ENCODE data around the gene SHB. TPM values are rescaled to one million over a fixed set of nuclear protein-coding genes. Genes with fewer than 3 reads are reported as not detected.

Gene SHB
- total RNA-seq, 1 donor from 2014 or later = 1.1 TPM

- Histone ChIP-seq H2AFZ (replicated peaks) (no peak overlapping the region), H4K20me1 (ENCODE audit: low read depth) (no peaks in the 10 kb centered on the region), H3K4me2 (no peak overlapping the region), H3K9me3 (ENCODE audit: low read depth) (no peaks in the 10 kb centered on the region), H3F3A (ENCODE audit: low read depth) (peaks cover 5% of the 10 kb centered on the region), H3K27me3 (no peaks in the 10 kb centered on the region), H3K4me3 (no peak overlapping the region), H3K27ac (no peak overlapping the region), H3K4me1 (peaks cover 43% of the 10 kb centered on the region), H3K36me3 (no peaks in the 10 kb centered on the region), H3K9ac (no peak overlapping the region), H3K79me2 (ENCODE audit: low read depth) (no peaks in the 10 kb centered on the region)
- Mint-ChIP-seq H3K36me3 (peaks cover 3% of the 10 kb centered on the region), H3K27me3 (ENCODE audit: insufficient read depth, low read depth) (peaks cover 5% of the 10 kb centered on the region), H3K9me3 (no peaks in the 10 kb centered on the region), H3K4me1 (peaks cover 45% of the 10 kb centered on the region), H3K4me3 (no peak overlapping the region), H3K27ac (no peak overlapping the region)
- TF ChIP-seq EZH2 (IDR thresholded peaks at IDR 0.05) (no peak), EZH2phosphoT487 (IDR thresholded peaks at IDR 0.05) (no peak)
- TF ChIP-seq, protein P1, sequence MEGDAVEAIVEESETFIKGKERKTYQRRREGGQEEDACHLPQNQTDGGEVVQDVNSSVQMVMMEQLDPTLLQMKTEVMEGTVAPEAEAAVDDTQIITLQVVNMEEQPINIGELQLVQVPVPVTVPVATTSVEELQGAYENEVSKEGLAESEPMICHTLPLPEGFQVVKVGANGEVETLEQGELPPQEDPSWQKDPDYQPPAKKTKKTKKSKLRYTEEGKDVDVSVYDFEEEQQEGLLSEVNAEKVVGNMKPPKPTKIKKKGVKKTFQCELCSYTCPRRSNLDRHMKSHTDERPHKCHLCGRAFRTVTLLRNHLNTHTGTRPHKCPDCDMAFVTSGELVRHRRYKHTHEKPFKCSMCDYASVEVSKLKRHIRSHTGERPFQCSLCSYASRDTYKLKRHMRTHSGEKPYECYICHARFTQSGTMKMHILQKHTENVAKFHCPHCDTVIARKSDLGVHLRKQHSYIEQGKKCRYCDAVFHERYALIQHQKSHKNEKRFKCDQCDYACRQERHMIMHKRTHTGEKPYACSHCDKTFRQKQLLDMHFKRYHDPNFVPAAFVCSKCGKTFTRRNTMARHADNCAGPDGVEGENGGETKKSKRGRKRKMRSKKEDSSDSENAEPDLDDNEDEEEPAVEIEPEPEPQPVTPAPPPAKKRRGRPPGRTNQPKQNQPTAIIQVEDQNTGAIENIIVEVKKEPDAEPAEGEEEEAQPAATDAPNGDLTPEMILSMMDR (IDR thresholded peaks at IDR 0.05) = no peak
- DNase-seq (ENCODE audit: low spot score) = no peak
Observed at GRCh38 chr9:37918665-37919170, 150.3 kb downstream of the SHB start.

GRCh38 chr9:37917801-37918664, 151.0 kb downstream of the SHB start:
- no peak overlapping the region for H3K4me3 Mint-ChIP-seq
- H3K27ac ChIP-seq = no peak overlapping the region
- peaks cover 2% of the 10 kb centered on the region for H3K27me3 Mint-ChIP-seq (ENCODE audit: insufficient read depth, low read depth)
- H3K27ac Mint-ChIP-seq = peak overlapping the region; percentile 92
- no peak overlapping the region for H3K4me3 ChIP-seq
- DNase-seq (ENCODE audit: low spot score) = no peak
- no peaks in the 10 kb centered on the region for H3K36me3 ChIP-seq
- no peak overlapping the region for H3K4me2 ChIP-seq
- H3F3A ChIP-seq (ENCODE audit: low read depth) = peaks cover 5% of the 10 kb centered on the region
- TF ChIP-seq, protein P1 (IDR thresholded peaks at IDR 0.05) = no peak
- TF ChIP-seq EZH2phosphoT487 (IDR thresholded peaks at IDR 0.05) (no peak), EZH2 (IDR thresholded peaks at IDR 0.05) (no peak)
- peaks cover 41% of the 10 kb centered on the region for H3K4me1 Mint-ChIP-seq
- no peaks in the 10 kb centered on the region for H3K79me2 ChIP-seq (ENCODE audit: low read depth)
- H3K9me3 ChIP-seq (ENCODE audit: low read depth) = no peaks in the 10 kb centered on the region
- no peaks in the 10 kb centered on the region for H4K20me1 ChIP-seq (ENCODE audit: low read depth)
- no peak overlapping the region for H2AFZ ChIP-seq (replicated peaks)
- peaks cover 3% of the 10 kb centered on the region for H3K36me3 Mint-ChIP-seq
- H3K9me3 Mint-ChIP-seq = no peaks in the 10 kb centered on the region
- H3K4me1 ChIP-seq = peaks cover 36% of the 10 kb centered on the region
- H3K27me3 ChIP-seq = no peaks in the 10 kb centered on the region
- no peak overlapping the region for H3K9ac ChIP-seq

DNA sequence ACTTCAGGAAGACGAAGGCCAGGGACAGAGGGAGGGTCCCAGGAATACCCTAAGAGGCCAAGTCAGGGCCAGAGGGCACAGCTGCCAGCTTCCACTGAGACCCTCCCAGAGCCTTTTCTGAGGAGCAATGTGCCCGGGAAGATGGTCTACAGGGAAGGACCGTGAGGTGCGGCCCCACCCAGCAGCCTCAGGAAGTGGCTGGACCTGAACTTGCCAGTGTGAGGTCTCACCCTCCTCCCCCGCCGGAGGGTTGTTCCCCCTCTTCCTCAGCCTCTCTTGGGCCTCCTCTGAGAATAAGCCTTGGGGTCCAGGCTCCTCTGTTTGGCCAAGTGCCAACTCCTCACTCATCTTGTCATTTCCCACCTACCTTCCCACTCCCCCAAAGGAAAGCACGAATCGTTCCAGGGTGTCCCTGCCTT, 151.7 kb downstream of the SHB start:
- H4K20me1 ChIP-seq (ENCODE audit: low read depth) = no peaks in the 10 kb centered on the region
- no peak overlapping the region for H3K4me2 ChIP-seq
- TF ChIP-seq EZH2phosphoT487 (IDR thresholded peaks at IDR 0.05) = no peak
- TF ChIP-seq EZH2 (IDR thresholded peaks at IDR 0.05) = no peak
- TF ChIP-seq, protein P1 (IDR thresholded peaks at IDR 0.05) = no peak
- no peak overlapping the region for H3K4me3 ChIP-seq
- H3K36me3 ChIP-seq = no peaks in the 10 kb centered on the region
- peaks cover 5% of the 10 kb centered on the region for H3F3A ChIP-seq (ENCODE audit: low read depth)
- no peaks in the 10 kb centered on the region for H3K9me3 ChIP-seq (ENCODE audit: low read depth)
- peaks cover 31% of the 10 kb centered on the region for H3K4me1 ChIP-seq
- H3K4me1 Mint-ChIP-seq = peaks cover 36% of the 10 kb centered on the region
- peak overlapping the region; percentile 92 for H3K27ac Mint-ChIP-seq
- peaks cover 2% of the 10 kb centered on the region for H3K27me3 Mint-ChIP-seq (ENCODE audit: insufficient read depth, low read depth)
- no peaks in the 10 kb centered on the region for H3K27me3 ChIP-seq
- DNase-seq (ENCODE audit: low spot score) = no peak
- no peak overlapping the region for H3K27ac ChIP-seq
- H3K79me2 ChIP-seq (ENCODE audit: low read depth) = no peaks in the 10 kb centered on the region
- no peak overlapping the region for H3K9ac ChIP-seq
- H3K9me3 Mint-ChIP-seq = no peaks in the 10 kb centered on the region
- H2AFZ ChIP-seq (replicated peaks) = no peak overlapping the region
- H3K36me3 Mint-ChIP-seq = peaks cover 3% of the 10 kb centered on the region
- peak overlapping the region; percentile 35 for H3K4me3 Mint-ChIP-seq
